Central memory CD8-positive, alpha-beta T cell (primary cell): Measurements from ENCODE around the gene SLC25A25.
"Not testable (repeated sequence)": the region's sequence is repeated elsewhere in the genome, so short reads cannot be mapped to it uniquely, and the experiment has no call there.

Experiments
- ATAC-seq: fragments of 150-1000 bp; cut with Tn5 transposase; replicated peaks from 2 replicates; pipeline ENCODE4 v1.10.0; 2022; ENCODE audit warnings: mild to moderate bottlenecking, moderate FRiP score, moderate number of reproducible peaks; ENCODE audit not compliant: poor library complexity, severe bottlenecking; ENCODE audit errors: extremely low read depth
- DNase-seq, 2 donors: peaks; one replicate each; pipeline ENCODE4 v3.0.0; 2021; ENCODE audit warnings: low spot score in 2 of 2
- H3K27ac Mint-ChIP-seq: one replicate; pipeline ENCODE4 v1.8.0; 2022; ENCODE audit warnings: low read depth, mild to moderate bottlenecking, moderate library complexity, mixed read lengths
- H3K27me3 Mint-ChIP-seq: one replicate; pipeline ENCODE4 v1.8.0; 2022; ENCODE audit warnings: mixed read lengths
- H3K36me3 Mint-ChIP-seq: one replicate; pipeline ENCODE4 v1.8.0; 2022; ENCODE audit warnings: mild to moderate bottlenecking, moderate library complexity, mixed read lengths; ENCODE audit not compliant: insufficient read depth
- H3K4me1 Mint-ChIP-seq: one replicate; pipeline ENCODE4 v1.8.0; 2022; ENCODE audit warnings: mixed read lengths
- H3K4me3 Mint-ChIP-seq: one replicate; pipeline ENCODE4 v1.8.0; 2022; ENCODE audit warnings: mild to moderate bottlenecking, moderate library complexity, mixed read lengths
- H3K9me3 Mint-ChIP-seq: one replicate; pipeline ENCODE4 v1.8.0; 2022; ENCODE audit warnings: mixed read lengths

The SLC25A25 gene

GRCh38 chr9:128070874-128071273, 2.8 kb downstream of the SLC25A25 start:
- Mint-ChIP-seq H3K4me1 (peaks cover 49% of the 10 kb centered on the region), H3K27ac (peak overlapping the region; percentile 92), H3K9me3 (no peaks in the 10 kb centered on the region), H3K4me3 (no peak overlapping the region), H3K27me3 (no peaks in the 10 kb centered on the region), H3K36me3 (peaks cover 2% of the 10 kb centered on the region)
- DNase-seq (no peak), ATAC-seq (no peak)

GRCh38 chr9:128071475-128071874, 3.4 kb downstream of the SLC25A25 start:
- not testable (repeated sequence) for DNase-seq, ATAC-seq, H3K4me3 Mint-ChIP-seq, H3K36me3 Mint-ChIP-seq, H3K27me3 Mint-ChIP-seq, H3K9me3 Mint-ChIP-seq
- Mint-ChIP-seq H3K27ac (peak overlapping the region; percentile 92), H3K4me1 (peaks cover 43% of the 10 kb centered on the region)

GRCh38 chr9:128072144-128073021, 4.4 kb downstream of the SLC25A25 start:
- no peak for ATAC-seq
- peak in 1 of 2 donors; percentile 17 for DNase-seq
- Mint-ChIP-seq H3K36me3 (peaks cover 2% of the 10 kb centered on the region), H3K9me3 (no peaks in the 10 kb centered on the region), H3K4me1 (peaks cover 45% of the 10 kb centered on the region), H3K4me3 (no peak overlapping the region), H3K27ac (peak overlapping the region; percentile 92), H3K27me3 (no peaks in the 10 kb centered on the region)

GRCh38 chr9:128073253-128073886, 5.3 kb downstream of the SLC25A25 start:
- Mint-ChIP-seq H3K9me3 (no peaks in the 10 kb centered on the region), H3K27me3 (no peaks in the 10 kb centered on the region), H3K36me3 (peaks cover 4% of the 10 kb centered on the region), H3K4me1 (peaks cover 53% of the 10 kb centered on the region), H3K27ac (peak overlapping the region; percentile 73), H3K4me3 (peak overlapping the region; percentile 54)
- no peak for DNase-seq
- ATAC-seq: no peak

- Mint-ChIP-seq H3K27ac (peak overlapping the region; percentile 67), H3K4me3 (no peak overlapping the region), H3K36me3 (peaks cover 12% of the 10 kb centered on the region), H3K9me3 (no peaks in the 10 kb centered on the region), H3K27me3 (no peaks in the 10 kb centered on the region), H3K4me1 (peaks cover 42% of the 10 kb centered on the region)
- DNase-seq: no peak
- ATAC-seq: no peak
These were observed 9.9 kb downstream of the SLC25A25 start for GRCh38 chr9:128077847-128078503.

GRCh38 chr9:128078504-128079434, 10.7 kb downstream of the SLC25A25 start:
- DNase-seq (no peak), ATAC-seq (no peak)
- no peaks in the 10 kb centered on the region for H3K9me3 Mint-ChIP-seq
- H3K27ac Mint-ChIP-seq: peak overlapping the region; percentile 67
- no peaks in the 10 kb centered on the region for H3K27me3 Mint-ChIP-seq
- peak overlapping the region; percentile 20 for H3K4me3 Mint-ChIP-seq
- H3K36me3 Mint-ChIP-seq: peaks cover 13% of the 10 kb centered on the region
- H3K4me1 Mint-ChIP-seq: peaks cover 36% of the 10 kb centered on the region

- Mint-ChIP-seq H3K36me3 (peaks cover 20% of the 10 kb centered on the region), H3K4me1 (peaks cover 44% of the 10 kb centered on the region), H3K27ac (no peak overlapping the region), H3K9me3 (no peaks in the 10 kb centered on the region), H3K27me3 (no peaks in the 10 kb centered on the region), H3K4me3 (no peak overlapping the region)
- ATAC-seq (no peak), DNase-seq (no peak)
These were observed 12.2 kb downstream of the SLC25A25 start for GRCh38 chr9:128080206-128080605.

GRCh38 chr9:128081056-128081455, 13.0 kb downstream of the SLC25A25 start:
- no peak for ATAC-seq
- Mint-ChIP-seq H3K9me3 (no peaks in the 10 kb centered on the region), H3K4me3 (no peak overlapping the region), H3K4me1 (peaks cover 51% of the 10 kb centered on the region), H3K27ac (peak overlapping the region; percentile 55), H3K36me3 (peaks cover 25% of the 10 kb centered on the region), H3K27me3 (no peaks in the 10 kb centered on the region)
- DNase-seq: no peak

GRCh38 chr9:128082151-128082550, 14.1 kb downstream of the SLC25A25 start:
- H3K27ac Mint-ChIP-seq: peak overlapping the region; percentile 55
- peaks cover 51% of the 10 kb centered on the region for H3K4me1 Mint-ChIP-seq
- peaks cover 26% of the 10 kb centered on the region for H3K36me3 Mint-ChIP-seq
- H3K4me3 Mint-ChIP-seq: no peak overlapping the region
- H3K27me3 Mint-ChIP-seq: no peaks in the 10 kb centered on the region
- no peak for DNase-seq
- H3K9me3 Mint-ChIP-seq: no peaks in the 10 kb centered on the region
- ATAC-seq: no peak

GRCh38 chr9:128084746-128085145, 16.7 kb downstream of the SLC25A25 start:
- Mint-ChIP-seq H3K4me1 (peaks cover 51% of the 10 kb centered on the region), H3K4me3 (no peak overlapping the region), H3K9me3 (no peaks in the 10 kb centered on the region), H3K27ac (peak overlapping the region; percentile 79), H3K36me3 (peaks cover 24% of the 10 kb centered on the region), H3K27me3 (no peaks in the 10 kb centered on the region)
- ATAC-seq (no peak), DNase-seq (no peak)

GRCh38 chr9:128085943-128086342, 17.9 kb downstream of the SLC25A25 start:
- Mint-ChIP-seq H3K4me1 (peaks cover 50% of the 10 kb centered on the region), H3K9me3 (no peaks in the 10 kb centered on the region), H3K27ac (no peak overlapping the region), H3K4me3 (no peak overlapping the region), H3K36me3 (peaks cover 23% of the 10 kb centered on the region), H3K27me3 (no peaks in the 10 kb centered on the region)
- ATAC-seq (no peak), DNase-seq (no peak)

- peaks cover 23% of the 10 kb centered on the region for H3K36me3 Mint-ChIP-seq
- H3K4me1 Mint-ChIP-seq: peaks cover 52% of the 10 kb centered on the region
- H3K27me3 Mint-ChIP-seq: no peaks in the 10 kb centered on the region
- DNase-seq (no peak), ATAC-seq (no peak)
- no peaks in the 10 kb centered on the region for H3K9me3 Mint-ChIP-seq
- H3K4me3 Mint-ChIP-seq: peak overlapping the region; percentile 23
- H3K27ac Mint-ChIP-seq: peak overlapping the region; percentile 49
These were observed 19.2 kb downstream of the SLC25A25 start for GRCh38 chr9:128087262-128087661.
